KMS-11 (cell line): ENCODE measurements around the gene GRM8.

Experiments
- H2AFZ ChIP-seq: fragments of 200-600 bp; sonication (generic); 2 replicates; pipeline ENCODE4 v1.6.1; 2016; ENCODE audit warnings: antibody characterized with exemption, mixed run types, low read depth
- H3K27ac ChIP-seq: fragments of 200-600 bp; sonication (generic); 2 replicates; pipeline ENCODE4 v1.6.1; 2016; ENCODE audit warnings: mild to moderate bottlenecking, mixed run types
- H3K27me3 ChIP-seq: fragments of 200-600 bp; sonication (generic); 2 replicates; pipeline ENCODE4 v1.6.1; 2017; ENCODE audit warnings: mild to moderate bottlenecking, low read depth, mixed run types, moderate library complexity; ENCODE audit not compliant: insufficient read depth
- H3K36me3 ChIP-seq: fragments of 200-600 bp; sonication (generic); 2 replicates; pipeline ENCODE4 v1.6.1; 2017; ENCODE audit warnings: mild to moderate bottlenecking, mixed run types; ENCODE audit not compliant: insufficient read depth
- H3K4me1 ChIP-seq: fragments of 200-600 bp; sonication (generic); 2 replicates; pipeline ENCODE4 v1.6.1; 2016; ENCODE audit warnings: mild to moderate bottlenecking, low read depth, mixed run types; ENCODE audit not compliant: poor library complexity, severe bottlenecking
- H3K4me2 ChIP-seq: fragments of 200-600 bp; sonication (generic); 2 replicates; pipeline ENCODE4 v1.7.0; 2016; ENCODE audit warnings: mild to moderate bottlenecking, mixed run types
- H3K4me3 ChIP-seq: fragments of 200-600 bp; sonication (generic); IDR thresholded peaks from 2 replicates; pipeline ENCODE4 v1.6.1; 2017; ENCODE audit warnings: low read depth, low read length, mixed read lengths; ENCODE audit not compliant: insufficient read depth
- H3K79me2 ChIP-seq: fragments of 200-600 bp; sonication (generic); 2 replicates; pipeline ENCODE4 v1.6.1; 2016; ENCODE audit warnings: low read depth, mixed run types; ENCODE audit not compliant: insufficient read depth
- H3K9ac ChIP-seq: fragments of 200-600 bp; sonication (generic); 2 replicates; pipeline ENCODE4 v1.6.1; 2016; ENCODE audit warnings: mild to moderate bottlenecking, mixed run types
- H4K20me1 ChIP-seq: fragments of 200-600 bp; sonication (generic); 2 replicates; pipeline ENCODE4 v1.6.1; 2016; ENCODE audit warnings: mild to moderate bottlenecking, mixed run types; ENCODE audit not compliant: insufficient read depth
- CTCF ChIP-seq: fragments of 200-600 bp; sonication (generic); conservative IDR thresholded peaks from 2 replicates; pipeline ENCODE4 v1.6.1; 2017; ENCODE audit warnings: low read depth, mild to moderate bottlenecking, antibody characterized with exemption, low read length, moderate library complexity, mixed read lengths

Gene GRM8

GRCh38 chr7:126401918-126402317, 850.8 kb downstream of the GRM8 start:
- no peak overlapping the region for H2AFZ ChIP-seq
- no peaks in the 10 kb centered on the region for H4K20me1 ChIP-seq
- H3K27ac ChIP-seq = no peak overlapping the region
- H3K79me2 ChIP-seq = no peaks in the 10 kb centered on the region
- no peak overlapping the region for H3K4me2 ChIP-seq
- TF ChIP-seq CTCF = no peak
- H3K36me3 ChIP-seq = no peaks in the 10 kb centered on the region
- no peak overlapping the region for H3K4me3 ChIP-seq
- no peaks in the 10 kb centered on the region for H3K27me3 ChIP-seq
- H3K4me1 ChIP-seq = no peaks in the 10 kb centered on the region
- H3K9ac ChIP-seq = no peak overlapping the region

- Histone ChIP-seq H3K4me2 (no peak overlapping the region), H3K4me1 (no peaks in the 10 kb centered on the region), H4K20me1 (no peaks in the 10 kb centered on the region), H3K36me3 (no peaks in the 10 kb centered on the region), H3K79me2 (no peaks in the 10 kb centered on the region), H3K27ac (no peak overlapping the region), H3K27me3 (no peaks in the 10 kb centered on the region), H3K4me3 (no peak overlapping the region), H2AFZ (no peak overlapping the region), H3K9ac (no peak overlapping the region)
- TF ChIP-seq CTCF = no peak
Observed at GRCh38 chr7:126398851-126399529, 853.8 kb downstream of the GRM8 start.

- no peak overlapping the region for H3K9ac ChIP-seq
- no peak overlapping the region for H3K4me2 ChIP-seq
- no peak overlapping the region for H3K4me3 ChIP-seq
- H3K36me3 ChIP-seq = no peaks in the 10 kb centered on the region
- no peaks in the 10 kb centered on the region for H3K79me2 ChIP-seq
- TF ChIP-seq CTCF = no peak
- no peak overlapping the region for H2AFZ ChIP-seq
- H3K27me3 ChIP-seq = no peaks in the 10 kb centered on the region
- H3K27ac ChIP-seq = no peak overlapping the region
- no peaks in the 10 kb centered on the region for H4K20me1 ChIP-seq
- H3K4me1 ChIP-seq = no peaks in the 10 kb centered on the region
Observed at GRCh38 chr7:126398285-126398684, 854.5 kb downstream of the GRM8 start.

- Histone ChIP-seq H3K36me3 (no peaks in the 10 kb centered on the region), H4K20me1 (no peaks in the 10 kb centered on the region), H3K27me3 (no peaks in the 10 kb centered on the region), H3K4me1 (no peaks in the 10 kb centered on the region), H3K79me2 (no peaks in the 10 kb centered on the region), H2AFZ (no peak overlapping the region), H3K9ac (no peak overlapping the region), H3K4me3 (no peak overlapping the region), H3K27ac (no peak overlapping the region), H3K4me2 (no peak overlapping the region)
- TF ChIP-seq CTCF = no peak
Observed at GRCh38 chr7:126394406-126394805, 858.3 kb downstream of the GRM8 start.
